Measurements from ENCODE around the gene FBLN7. TPM values are rescaled to one million over a fixed set of nuclear protein-coding genes. Genes with fewer than 3 reads are reported as not detected.

Gene FBLN7
- total RNA-seq, 1 experiment from 2014 or later, result not detected

Other genes with a start within 250 kb of the FBLN7 start
- 220 and 225 TPM in 2 replicates for gene MERTK, start 239.8 kb upstream of the FBLN7 start, total RNA-seq (2014; rRNA removed; shearing (Covaris generic))
- 27.4 and 29.8 TPM in 2 replicates for gene TMEM87B, start 83.1 kb upstream of the FBLN7 start, total RNA-seq (2014; rRNA removed; shearing (Covaris generic))
- 19.7 and 22.7 TPM in 2 replicates for gene ZC3H8, start 116.7 kb downstream of the FBLN7 start, total RNA-seq (2014; rRNA removed; shearing (Covaris generic))
- gene ZC3H6, start 137.2 kb downstream of the FBLN7 start, total RNA-seq (2014; rRNA removed; shearing (Covaris generic)), result 1.8 and 2.0 TPM in 2 replicates

Measured in SK-MEL-5 (cell line).